ENCODE measurements around the gene MYL10.

GRCh38 chr7:101628522-101628921 is 574 bp downstream of the MYL10 start:
- TF ChIP-seq, protein P1, sequence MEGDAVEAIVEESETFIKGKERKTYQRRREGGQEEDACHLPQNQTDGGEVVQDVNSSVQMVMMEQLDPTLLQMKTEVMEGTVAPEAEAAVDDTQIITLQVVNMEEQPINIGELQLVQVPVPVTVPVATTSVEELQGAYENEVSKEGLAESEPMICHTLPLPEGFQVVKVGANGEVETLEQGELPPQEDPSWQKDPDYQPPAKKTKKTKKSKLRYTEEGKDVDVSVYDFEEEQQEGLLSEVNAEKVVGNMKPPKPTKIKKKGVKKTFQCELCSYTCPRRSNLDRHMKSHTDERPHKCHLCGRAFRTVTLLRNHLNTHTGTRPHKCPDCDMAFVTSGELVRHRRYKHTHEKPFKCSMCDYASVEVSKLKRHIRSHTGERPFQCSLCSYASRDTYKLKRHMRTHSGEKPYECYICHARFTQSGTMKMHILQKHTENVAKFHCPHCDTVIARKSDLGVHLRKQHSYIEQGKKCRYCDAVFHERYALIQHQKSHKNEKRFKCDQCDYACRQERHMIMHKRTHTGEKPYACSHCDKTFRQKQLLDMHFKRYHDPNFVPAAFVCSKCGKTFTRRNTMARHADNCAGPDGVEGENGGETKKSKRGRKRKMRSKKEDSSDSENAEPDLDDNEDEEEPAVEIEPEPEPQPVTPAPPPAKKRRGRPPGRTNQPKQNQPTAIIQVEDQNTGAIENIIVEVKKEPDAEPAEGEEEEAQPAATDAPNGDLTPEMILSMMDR (IDR thresholded peaks at IDR 0.05 in 4 of 5, conservative IDR thresholded peaks at IDR 0.05 in 1 of 5): no peak
- no peak for TF ChIP-seq POLR2A (IDR thresholded peaks at IDR 0.05)
